MM.1S (cell line): ENCODE data around the gene CDHR5.

Experiments used
- DNase-seq: peaks from one replicate; pipeline ENCODE4 v3.0.0-alpha.2; 2015
- H2AFZ ChIP-seq: fragments of 300-600 bp; sonication (generic); 2 replicates; pipeline ENCODE4 v1.6.0; 2016; ENCODE audit warnings: antibody characterized with exemption, low read length
- H3F3A ChIP-seq: fragments of 300-600 bp; sonication (generic); 2 replicates; pipeline ENCODE4 v1.6.1; 2016; ENCODE audit warnings: mild to moderate bottlenecking, antibody characterized with exemption, low read length, moderate library complexity, mixed read lengths; ENCODE audit not compliant: insufficient read depth
- H3K27ac ChIP-seq: fragments of 300-600 bp; sonication (generic); 2 replicates; pipeline ENCODE4 v1.5.1; 2016; ENCODE audit warnings: mild to moderate bottlenecking, low read length
- H3K27me3 ChIP-seq: fragments of 300-600 bp; sonication (generic); replicated peaks from 2 replicates; pipeline ENCODE4 v1.6.0; 2016; ENCODE audit warnings: low read length; ENCODE audit not compliant: insufficient read depth
- H3K36me3 ChIP-seq: fragments of 300-600 bp; sonication (generic); replicated peaks from 2 replicates; pipeline ENCODE4 v1.6.1; 2016; ENCODE audit warnings: mild to moderate bottlenecking, low read length, mixed read lengths; ENCODE audit not compliant: insufficient read depth
- H3K4me1 ChIP-seq: fragments of 300-600 bp; sonication (generic); 2 replicates; pipeline ENCODE4 v1.6.1; 2016; ENCODE audit warnings: low read length, mixed read lengths
- H3K4me2 ChIP-seq: fragments of 300-600 bp; sonication (generic); 2 replicates; pipeline ENCODE4 v1.6.0; 2016; ENCODE audit warnings: low read depth, low read length
- H3K4me3 ChIP-seq: fragments of 300-600 bp; sonication (generic); 2 replicates; pipeline ENCODE4 v1.5.1; 2016; ENCODE audit warnings: low read length, mixed read lengths
- H3K79me2 ChIP-seq: fragments of 300-600 bp; sonication (generic); 2 replicates; pipeline ENCODE4 v1.6.1; 2016; ENCODE audit warnings: mixed run types, low read length, mixed read lengths
- H3K9ac ChIP-seq: fragments of 300-600 bp; sonication (generic); 2 replicates; pipeline ENCODE4 v1.6.1; 2016; ENCODE audit warnings: low read length, mixed read lengths
- H3K9me2 ChIP-seq: fragments of 300-600 bp; sonication (generic); replicated peaks from 2 replicates; pipeline ENCODE4 v1.6.1; 2016; ENCODE audit warnings: mild to moderate bottlenecking, low read length, mixed read lengths; ENCODE audit not compliant: insufficient read depth
- H3K9me3 ChIP-seq: fragments of 300-600 bp; sonication (generic); replicated peaks from 2 replicates; pipeline ENCODE4 v1.6.1; 2016; ENCODE audit warnings: mild to moderate bottlenecking, low read length, mixed read lengths; ENCODE audit not compliant: insufficient read depth
- H4K20me1 ChIP-seq: fragments of 300-600 bp; sonication (generic); 2 replicates; pipeline ENCODE4 v1.6.1; 2016; ENCODE audit warnings: mild to moderate bottlenecking, low read length, moderate library complexity, mixed read lengths; ENCODE audit not compliant: insufficient read depth
- CTCF ChIP-seq: fragments of 300-600 bp; sonication (generic); IDR thresholded peaks from 2 replicates; pipeline ENCODE4 v1.5.1; 2016; ENCODE audit warnings: antibody characterized with exemption, low read length, mixed read lengths
- EZH2 ChIP-seq: fragments of 300-600 bp; sonication (generic); optimal IDR thresholded peaks from 2 replicates; pipeline ENCODE3; 2017; ENCODE audit warnings: low read depth, mild to moderate bottlenecking, antibody characterized with exemption, low read length, mixed read lengths
- EZH2phosphoT487 ChIP-seq: fragments of 300-600 bp; sonication (generic); IDR thresholded peaks from 2 replicates; pipeline ENCODE4 v1.6.1; 2018; ENCODE audit warnings: antibody characterized with exemption, low read length

The CDHR5 gene

GRCh38 chr11:613369-613968 is 11.3 kb downstream of the CDHR5 start:
- Histone ChIP-seq H4K20me1 (no peaks in the 10 kb centered on the region), H3K27me3 (no peaks in the 10 kb centered on the region), H3K9me2 (no peaks in the 10 kb centered on the region), H3K4me3 (no peak overlapping the region), H3K27ac (no peak overlapping the region), H3K9ac (no peak overlapping the region), H3K79me2 (peaks cover 11% of the 10 kb centered on the region; the same call in 1 of the 2 replicates), H3F3A (peaks cover 11% of the 10 kb centered on the region), H3K36me3 (no peaks in the 10 kb centered on the region; the same call in 1 of the 2 replicates), H3K9me3 (no peaks in the 10 kb centered on the region), H3K4me1 (peaks cover 13% of the 10 kb centered on the region; the same call in 1 of the 2 replicates), H3K4me2 (no peak overlapping the region), H2AFZ (no peak overlapping the region)
- DNase-seq, result no peak
- TF ChIP-seq CTCF (no peak), EZH2phosphoT487 (no peak), EZH2 (no peak)

DNA sequence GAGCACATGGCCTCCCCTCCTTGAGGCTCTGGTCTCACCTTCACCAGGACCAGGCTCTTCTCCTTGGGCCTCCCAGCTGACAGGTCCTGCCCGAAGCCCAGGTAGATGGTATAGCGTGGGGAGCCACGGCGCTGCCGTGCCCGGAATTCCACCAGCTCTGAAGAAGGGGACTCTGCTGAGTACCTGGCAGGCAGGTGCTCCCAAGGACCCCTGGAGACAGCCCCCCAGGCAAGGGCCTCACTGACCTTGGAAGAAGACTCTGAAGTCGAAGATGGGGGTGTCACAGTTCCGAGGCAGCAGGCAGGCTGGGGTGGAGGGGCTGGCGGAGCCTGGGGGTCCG is 11.8 kb downstream of the CDHR5 start:
- no peak overlapping the region for H3K4me3 ChIP-seq
- H3K4me1 ChIP-seq, result peaks cover 13% of the 10 kb centered on the region; the same call in 1 of the 2 replicates
- H3K9me3 ChIP-seq, result no peaks in the 10 kb centered on the region
- no peaks in the 10 kb centered on the region for H4K20me1 ChIP-seq
- H3K9ac ChIP-seq, result no peak overlapping the region
- peaks cover 11% of the 10 kb centered on the region for H3F3A ChIP-seq
- no peaks in the 10 kb centered on the region for H3K9me2 ChIP-seq
- no peak for DNase-seq
- no peaks in the 10 kb centered on the region for H3K27me3 ChIP-seq
- no peak overlapping the region for H3K4me2 ChIP-seq
- no peak overlapping the region for H2AFZ ChIP-seq
- peaks cover 16% of the 10 kb centered on the region; the same call in 1 of the 2 replicates for H3K79me2 ChIP-seq
- no peaks in the 10 kb centered on the region; the same call in 1 of the 2 replicates for H3K36me3 ChIP-seq
- no peak overlapping the region for H3K27ac ChIP-seq
- TF ChIP-seq CTCF (no peak), EZH2 (no peak), EZH2phosphoT487 (no peak)

GRCh38 chr11:612201-612960 is 12.4 kb downstream of the CDHR5 start:
- H3K9me2 ChIP-seq, result no peaks in the 10 kb centered on the region
- no peak for TF ChIP-seq EZH2phosphoT487
- TF ChIP-seq CTCF, result 0 out of 2 replicates have a peak, but pooled peaks have one; percentile 8
- TF ChIP-seq EZH2, result no peak
- H3K27me3 ChIP-seq, result no peaks in the 10 kb centered on the region
- H3K27ac ChIP-seq, result no peak overlapping the region
- no peaks in the 10 kb centered on the region; the same call in 1 of the 2 replicates for H3K36me3 ChIP-seq
- H3K4me2 ChIP-seq, result no peak overlapping the region
- no peak overlapping the region for H2AFZ ChIP-seq
- no peak overlapping the region for H3K4me3 ChIP-seq
- peaks cover 16% of the 10 kb centered on the region; the same call in 1 of the 2 replicates for H3K79me2 ChIP-seq
- no peak overlapping the region for H3K9ac ChIP-seq
- H3K4me1 ChIP-seq, result peaks cover 13% of the 10 kb centered on the region; the same call in 1 of the 2 replicates
- peaks cover 11% of the 10 kb centered on the region for H3F3A ChIP-seq
- no peak for DNase-seq
- no peaks in the 10 kb centered on the region for H3K9me3 ChIP-seq
- H4K20me1 ChIP-seq, result no peaks in the 10 kb centered on the region
